IPS DF 6.9 (cell line): ENCODE measurements around the gene DYNC2I2.

ENCODE experiments used
- DNase-seq: peaks from one replicate; pipeline ENCODE4 v3.0.0-alpha.2; 2013; ENCODE audit warnings: low read depth, low spot score
- H3K27ac ChIP-seq: one replicate; pipeline ENCODE4 v1.5.1; 2013; ENCODE audit warnings: low read length, control low read depth
- H3K27me3 ChIP-seq: 2 replicates; pipeline ENCODE4 v1.6.1; 2013; ENCODE audit warnings: mild to moderate bottlenecking, low read length; ENCODE audit not compliant: control insufficient read depth, insufficient read depth
- H3K36me3 ChIP-seq: 2 replicates; pipeline ENCODE4 v1.6.1; 2013; ENCODE audit warnings: low read length; ENCODE audit not compliant: control insufficient read depth, insufficient read depth
- H3K4me1 ChIP-seq: 2 replicates; pipeline ENCODE4 v1.6.1; 2013; ENCODE audit warnings: low read length; ENCODE audit not compliant: control insufficient read depth, insufficient read depth
- H3K4me3 ChIP-seq: 2 replicates; pipeline ENCODE4 v1.5.1; 2013; ENCODE audit warnings: mild to moderate bottlenecking, low read length
- H3K9me3 ChIP-seq: 2 replicates; pipeline ENCODE4 v1.6.1; 2013; ENCODE audit warnings: low read length, inconsistent platforms; ENCODE audit not compliant: control insufficient read depth, insufficient read depth
- WGBS: extraction: QIAGEN DNeasy Blood & Tissue Kit; methylation state at CpG from one replicate; pipeline ENCODE4 v1.1.7; 2013; ENCODE audit warnings: mixed read lengths, missing lambda C conversion rate; ENCODE audit not compliant: insufficient read length, insufficient coverage; 5-methylcytosine and 5-hydroxymethylcytosine counted together

Gene DYNC2I2

DNA sequence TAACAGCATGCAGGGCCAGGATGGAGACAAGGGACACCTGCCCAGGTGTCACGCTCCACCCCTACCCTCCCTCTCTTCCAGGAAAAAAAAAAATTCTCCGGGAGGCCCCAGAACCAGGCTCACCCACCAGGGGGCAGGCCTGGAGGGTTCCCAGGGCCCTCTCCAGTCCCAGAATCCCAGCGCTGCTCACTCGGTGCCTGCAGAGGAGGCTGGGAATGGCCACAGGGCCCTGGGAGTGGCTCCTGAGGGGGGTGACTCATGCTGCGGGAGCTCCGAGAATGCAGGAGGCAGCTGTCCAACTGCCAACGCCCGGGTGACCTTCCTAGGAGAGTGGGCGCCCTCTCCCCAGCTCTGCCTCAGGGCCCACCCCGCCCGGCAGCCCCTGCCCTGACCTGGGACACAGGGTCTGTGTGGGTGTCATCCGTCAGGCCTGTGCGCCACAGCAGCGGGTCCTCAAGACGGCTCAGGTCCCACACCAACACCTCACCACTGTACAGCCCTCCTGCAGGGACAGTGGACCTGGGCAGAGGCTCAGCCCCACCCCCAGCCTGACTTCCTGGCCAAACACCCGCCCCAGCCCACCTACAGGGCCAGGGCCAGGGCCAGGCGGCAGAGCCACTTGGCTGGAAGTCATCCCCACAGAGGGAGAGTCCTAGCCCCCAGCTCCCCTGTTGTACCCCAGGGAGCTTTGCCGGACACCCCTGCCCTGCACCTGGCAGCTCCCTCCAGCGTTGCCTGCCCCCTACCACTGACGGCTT is 21.2 kb downstream of the DYNC2I2 start:
- Histone ChIP-seq H3K36me3 (peaks cover 39% of the 10 kb centered on the region), H3K4me3 (no peak overlapping the region)

DNA sequence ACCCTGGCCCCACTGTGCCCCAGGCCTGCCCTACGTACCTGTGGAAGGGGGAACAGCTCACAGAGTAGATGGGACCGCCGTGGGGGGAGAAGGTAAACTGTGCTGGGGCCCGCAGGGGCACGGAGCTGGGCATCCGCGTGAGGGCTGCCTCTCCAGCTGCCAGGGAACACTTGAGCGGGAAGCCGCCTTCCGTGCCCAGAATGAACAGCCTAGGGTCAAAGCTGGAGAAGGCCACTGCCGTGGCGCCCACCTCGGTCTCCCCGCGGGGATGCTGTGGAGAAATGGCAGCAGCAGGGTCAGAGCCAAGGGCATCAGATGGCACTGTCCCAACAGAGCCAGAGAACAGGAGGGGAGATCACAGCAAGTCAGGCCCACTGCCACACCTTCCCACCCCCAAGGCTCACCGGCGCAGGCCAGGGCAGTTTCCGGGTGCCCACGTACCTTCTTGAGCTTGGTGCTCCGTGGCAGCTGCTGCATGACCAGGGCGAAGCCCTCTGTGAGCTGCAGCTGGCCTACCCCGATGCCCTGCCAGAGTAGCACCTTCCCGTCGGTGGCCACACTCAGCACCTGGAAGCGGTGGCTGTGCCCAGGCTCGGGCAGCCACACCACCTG is 21.9 kb downstream of the DYNC2I2 start:
- Histone ChIP-seq H3K4me1 (peaks cover 7% of the 10 kb centered on the region), H3K27ac (no peak overlapping the region), H3K9me3 (no peaks in the 10 kb centered on the region), H3K27me3 (no peaks in the 10 kb centered on the region), H3K36me3 (peaks cover 37% of the 10 kb centered on the region), H3K4me3 (no peak overlapping the region)
- no peak for DNase-seq
- WGBS = no CpG with 5 or more reads among the region's 26 CpGs

More for the DNA sequence above, 21.2 kb downstream of the DYNC2I2 start:
- peak; percentile 58 for DNase-seq
- no CpG with 5 or more reads among the region's 20 CpGs for WGBS
- Histone ChIP-seq H3K27ac (no peak overlapping the region), H3K4me1 (peaks cover 7% of the 10 kb centered on the region), H3K27me3 (no peaks in the 10 kb centered on the region), H3K9me3 (no peaks in the 10 kb centered on the region)

DNA sequence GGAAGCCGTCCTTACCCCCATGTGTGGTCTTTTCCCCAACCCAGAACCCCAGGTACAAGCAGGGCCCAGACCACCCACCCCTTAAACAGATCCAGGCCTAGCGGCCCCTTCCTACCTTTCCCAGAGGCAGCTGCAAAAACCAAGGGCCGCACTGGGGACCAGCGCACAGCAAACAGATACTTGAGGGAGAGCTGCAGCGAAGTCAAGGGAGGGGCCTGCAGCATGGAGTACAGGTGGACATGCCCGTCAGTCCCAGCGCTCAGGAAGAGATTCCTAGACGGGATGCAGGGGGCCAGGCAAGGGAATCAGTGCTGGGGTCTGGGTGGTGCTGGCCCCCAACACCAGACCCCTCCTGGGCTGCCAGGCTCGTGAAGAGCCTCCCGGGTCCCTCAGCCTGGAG is 22.5 kb downstream of the DYNC2I2 start:
- no peak for DNase-seq
- Histone ChIP-seq H3K27me3 (no peaks in the 10 kb centered on the region), H3K36me3 (peaks cover 39% of the 10 kb centered on the region), H3K4me1 (peaks cover 7% of the 10 kb centered on the region), H3K27ac (no peak overlapping the region), H3K9me3 (no peaks in the 10 kb centered on the region), H3K4me3 (no peak overlapping the region)
- no CpG with 5 or more reads among the region's 10 CpGs for WGBS

DNA sequence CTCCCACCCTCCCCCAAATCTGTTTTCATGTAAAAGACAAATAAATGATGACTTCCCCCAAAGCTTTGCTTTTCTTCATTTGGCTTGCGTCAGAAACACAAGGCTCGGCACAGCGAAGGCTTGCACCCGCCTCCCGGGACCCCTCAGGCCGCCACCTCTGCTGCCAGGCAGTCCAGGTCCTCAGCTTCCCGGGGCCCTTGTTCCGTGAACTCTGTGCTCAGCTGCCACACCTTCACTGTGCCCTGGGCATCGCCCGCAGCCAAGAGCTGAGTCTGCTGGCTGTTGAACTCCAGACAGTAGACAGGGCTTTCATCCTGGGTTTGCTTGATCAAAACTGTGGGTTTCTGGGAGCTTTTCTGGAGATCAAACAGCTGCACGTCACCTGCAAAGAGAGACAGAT is 23.0 kb downstream of the DYNC2I2 start:
- Histone ChIP-seq H3K4me3 (no peak overlapping the region), H3K4me1 (peaks cover 7% of the 10 kb centered on the region), H3K36me3 (peaks cover 42% of the 10 kb centered on the region), H3K27ac (no peak overlapping the region), H3K27me3 (no peaks in the 10 kb centered on the region), H3K9me3 (no peaks in the 10 kb centered on the region)
- no peak for DNase-seq
- no CpG with 5 or more reads among the region's 11 CpGs for WGBS

DNA sequence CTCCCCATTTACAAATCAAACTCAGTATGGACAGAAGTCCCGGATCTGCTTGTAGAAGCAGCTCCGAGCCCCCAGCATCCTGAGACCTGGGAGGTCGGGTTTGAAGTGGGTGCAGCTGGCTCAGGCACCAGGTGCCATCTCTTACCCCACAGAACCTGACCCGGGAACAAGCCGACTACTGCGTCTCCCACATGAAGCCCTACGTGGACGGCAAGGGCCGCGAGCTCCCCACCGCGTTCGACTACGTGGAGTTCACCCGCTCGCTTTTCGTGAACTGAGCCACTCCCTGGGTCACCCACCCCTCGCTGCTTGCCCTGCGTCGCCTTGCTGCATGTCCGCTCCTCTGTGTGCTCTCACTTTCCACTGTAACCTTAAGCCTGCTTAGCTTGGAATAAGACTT is 23.6 kb downstream of the DYNC2I2 start:
- H3K36me3 ChIP-seq = peaks cover 42% of the 10 kb centered on the region

DNA sequence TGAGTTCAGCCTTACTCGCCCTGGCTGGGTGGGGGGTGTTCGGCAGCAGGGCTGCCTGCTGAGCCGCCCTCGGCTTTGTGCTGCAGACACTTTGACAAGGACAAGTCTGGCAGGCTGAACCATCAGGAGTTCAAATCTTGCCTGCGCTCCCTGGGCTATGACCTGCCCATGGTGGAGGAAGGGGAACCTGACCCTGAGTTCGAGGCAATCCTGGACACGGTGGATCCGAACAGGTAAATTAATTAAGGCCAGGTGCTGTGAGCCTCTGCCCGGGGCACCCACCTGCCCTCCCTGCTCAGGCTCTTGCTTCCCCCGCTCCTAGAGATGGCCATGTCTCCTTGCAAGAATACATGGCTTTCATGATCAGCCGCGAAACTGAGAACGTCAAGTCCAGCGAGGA is 24.2 kb downstream of the DYNC2I2 start:
- no peak for DNase-seq
- H3K27ac ChIP-seq = no peak overlapping the region
- H3K9me3 ChIP-seq = no peaks in the 10 kb centered on the region
- H3K27me3 ChIP-seq = no peaks in the 10 kb centered on the region
- H3K36me3 ChIP-seq = peaks cover 43% of the 10 kb centered on the region
- peaks cover 7% of the 10 kb centered on the region for H3K4me1 ChIP-seq
- H3K4me3 ChIP-seq = no peak overlapping the region
- no CpG with 5 or more reads among the region's 14 CpGs for WGBS

More for the DNA sequence above, 23.6 kb downstream of the DYNC2I2 start:
- Histone ChIP-seq H3K4me1 (peaks cover 7% of the 10 kb centered on the region), H3K27me3 (no peaks in the 10 kb centered on the region), H3K4me3 (no peak overlapping the region), H3K27ac (no peak overlapping the region), H3K9me3 (no peaks in the 10 kb centered on the region)
- WGBS = no CpG with 5 or more reads among the region's 21 CpGs
- no peak for DNase-seq

DNA sequence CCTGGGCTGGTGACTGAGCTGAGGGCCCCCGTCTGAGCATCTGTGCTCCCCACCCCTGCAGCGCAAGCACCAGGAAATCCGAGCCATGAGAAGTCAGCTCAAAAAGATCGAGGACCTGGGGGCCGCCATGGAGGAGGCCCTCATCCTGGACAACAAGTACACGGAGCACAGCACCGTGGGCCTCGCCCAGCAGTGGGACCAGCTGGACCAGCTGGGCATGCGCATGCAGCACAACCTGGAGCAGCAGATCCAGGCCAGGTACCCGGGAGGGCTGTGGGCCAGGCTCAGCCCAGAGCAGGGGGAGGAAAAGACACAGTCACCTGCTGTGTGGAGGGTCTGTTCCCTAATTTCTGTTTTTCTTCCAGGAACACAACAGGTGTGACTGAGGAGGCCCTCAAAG is 24.6 kb downstream of the DYNC2I2 start:
- WGBS = no CpG with 5 or more reads among the region's 10 CpGs
- Histone ChIP-seq H3K36me3 (peaks cover 45% of the 10 kb centered on the region), H3K27ac (no peak overlapping the region), H3K4me3 (no peak overlapping the region), H3K9me3 (no peaks in the 10 kb centered on the region), H3K4me1 (peaks cover 7% of the 10 kb centered on the region), H3K27me3 (no peaks in the 10 kb centered on the region)
- no peak for DNase-seq

DNA sequence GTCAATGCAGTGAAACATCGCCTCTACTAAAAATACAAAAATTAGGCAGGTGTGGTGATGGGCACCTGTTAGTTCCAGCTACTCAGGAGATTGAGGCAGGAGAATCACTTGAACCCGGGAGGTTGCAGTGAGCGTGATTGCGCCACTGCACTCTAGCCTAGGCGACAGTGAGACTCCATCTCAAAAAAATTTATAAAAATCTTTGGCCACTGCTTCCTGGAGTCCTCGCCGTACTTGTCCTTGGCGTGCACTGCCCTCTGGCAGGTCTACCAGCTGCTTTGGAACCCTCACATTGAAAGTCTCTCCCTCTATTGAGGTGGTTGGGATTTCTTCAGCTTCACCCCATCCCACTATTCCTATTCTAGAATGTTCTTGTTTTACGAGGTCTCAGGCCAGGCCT is 25.0 kb downstream of the DYNC2I2 start:
- no CpG with 5 or more reads among the region's 9 CpGs for WGBS
- Histone ChIP-seq H3K4me1 (peaks cover 7% of the 10 kb centered on the region), H3K36me3 (peaks cover 43% of the 10 kb centered on the region), H3K27ac (no peak overlapping the region), H3K27me3 (no peaks in the 10 kb centered on the region), H3K9me3 (no peaks in the 10 kb centered on the region), H3K4me3 (no peak overlapping the region)
- DNase-seq = no peak

DNA sequence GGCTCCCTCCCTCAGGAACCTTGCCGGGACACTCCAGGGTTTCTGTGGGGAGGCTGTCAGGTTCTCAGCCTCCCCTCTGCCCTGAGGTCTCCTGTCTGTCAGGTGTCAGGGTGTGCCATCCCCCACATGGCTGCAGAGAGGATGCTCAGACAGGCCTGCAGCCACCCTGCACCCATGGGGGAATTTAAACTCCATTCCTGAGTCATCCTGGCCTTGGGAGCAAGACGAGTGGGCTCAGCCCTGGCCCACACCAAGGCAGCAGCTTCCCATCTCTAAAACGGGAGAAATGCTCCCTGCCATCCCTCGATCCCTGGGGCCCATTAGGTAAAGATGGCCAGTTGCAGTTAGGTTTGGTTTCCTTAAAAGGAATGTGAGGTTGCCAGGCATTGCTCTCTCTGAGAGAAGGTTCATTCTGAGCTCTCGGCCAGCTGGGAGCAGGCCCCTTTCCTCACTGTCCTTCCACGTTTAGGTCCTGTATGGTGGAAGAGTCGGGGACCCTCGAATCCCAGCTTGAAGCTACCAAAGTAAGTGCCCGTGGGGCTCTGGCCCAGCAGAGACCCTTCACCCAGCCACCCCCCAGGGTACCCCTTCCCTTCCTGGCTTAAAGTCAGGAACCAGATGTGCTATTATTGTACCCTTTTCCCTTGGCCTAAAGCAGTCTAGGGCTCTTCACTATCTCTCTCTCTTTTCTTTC is 26.6 kb downstream of the DYNC2I2 start:
- H3K27ac ChIP-seq = no peak overlapping the region
- peaks cover 58% of the 10 kb centered on the region for H3K36me3 ChIP-seq
- no peaks in the 10 kb centered on the region for H3K27me3 ChIP-seq
- no peaks in the 10 kb centered on the region for H3K9me3 ChIP-seq
- H3K4me3 ChIP-seq = no peak overlapping the region
- no CpG with 5 or more reads among the region's 9 CpGs for WGBS
- no peak for DNase-seq
- H3K4me1 ChIP-seq = no peaks in the 10 kb centered on the region

DNA sequence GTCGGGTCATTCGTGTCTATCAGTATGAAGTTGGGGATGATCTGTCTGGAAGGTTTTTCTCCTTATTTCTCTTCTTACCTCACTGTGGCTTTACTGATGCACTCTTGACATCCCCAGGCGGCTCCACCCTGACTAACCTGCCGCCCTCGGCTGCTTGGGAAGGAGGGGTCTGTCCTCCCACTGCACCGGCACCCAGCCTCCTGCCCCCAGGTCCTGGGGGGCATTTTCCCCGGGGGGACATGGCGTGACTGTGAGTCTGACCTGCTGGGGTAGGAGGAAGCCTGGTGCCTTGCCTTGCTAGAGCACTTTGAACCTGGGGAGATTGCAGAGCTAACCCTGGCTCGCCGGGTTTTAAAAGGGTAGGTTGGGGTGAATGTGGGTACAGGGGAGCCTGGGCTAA is 27.5 kb downstream of the DYNC2I2 start:
- no CpG with 5 or more reads among the region's 10 CpGs for WGBS
- H3K9me3 ChIP-seq = no peaks in the 10 kb centered on the region
- DNase-seq = no peak

More for the DNA sequence above, 27.5 kb downstream of the DYNC2I2 start:
- peaks cover 59% of the 10 kb centered on the region for H3K36me3 ChIP-seq
- H3K4me1 ChIP-seq = no peaks in the 10 kb centered on the region
- no peaks in the 10 kb centered on the region for H3K27me3 ChIP-seq
- H3K27ac ChIP-seq = no peak overlapping the region
- no peak overlapping the region for H3K4me3 ChIP-seq
